GM19468 (cell line): ENCODE measurements around the gene TAAR6.
"Not testable (repeated sequence)": the region's sequence is repeated elsewhere in the genome, so short reads cannot be mapped to it uniquely, and the experiment has no call there.

Experiments used
- ATAC-seq: cut with Tn5 transposase; IDR thresholded peaks from one replicate; pipeline ENCODE4 v1.9.1; 2021; ENCODE audit warnings: mild to moderate bottlenecking, moderate library complexity, moderate number of reproducible peaks; ENCODE audit not compliant: unreplicated experiment; ENCODE audit errors: extremely low read depth

The TAAR6 gene

GRCh38 chr6:132570221-132570777, at the start of gene TAAR6:
Gene TAAR6 (plus strand): TSS chr6:132570322. CDS start chr6:132570322, 0 bp downstream.
- no peak for ATAC-seq

GRCh38 chr6:132520953-132521352, 49.2 kb upstream of the TAAR6 start:
- no peak for ATAC-seq

GRCh38 chr6:132524646-132525045, 45.5 kb upstream of the TAAR6 start:
- ATAC-seq = no peak

- ATAC-seq = no peak
These were observed 44.3 kb upstream of the TAAR6 start for GRCh38 chr6:132525866-132526265.

GRCh38 chr6:132526461-132526860, 43.7 kb upstream of the TAAR6 start:
- ATAC-seq = no peak

GRCh38 chr6:132527791-132528190, 42.3 kb upstream of the TAAR6 start:
- ATAC-seq = no peak

- ATAC-seq = no peak
These were observed 39.7 kb upstream of the TAAR6 start for GRCh38 chr6:132530293-132530974.

- not testable (repeated sequence) for ATAC-seq
These were observed 35.6 kb upstream of the TAAR6 start for GRCh38 chr6:132534546-132534945.

GRCh38 chr6:132537145-132537544, 33.0 kb upstream of the TAAR6 start:
- ATAC-seq = no peak

- ATAC-seq = no peak
These were observed 32.1 kb upstream of the TAAR6 start, which contains the start of gene TAAR9 for GRCh38 chr6:132537977-132538376. Gene TAAR9 (plus strand): TSS chr6:132538277. CDS start chr6:132538290, 13 bp downstream.

- ATAC-seq = no peak
These were observed 25.3 kb upstream of the TAAR6 start for GRCh38 chr6:132544826-132545225.

- ATAC-seq = no peak
These were observed 21.2 kb upstream of the TAAR6 start for GRCh38 chr6:132548746-132549463.

- ATAC-seq = no peak
These were observed 18.9 kb upstream of the TAAR6 start for GRCh38 chr6:132551214-132551613.

GRCh38 chr6:132552372-132552771, 17.8 kb upstream of the TAAR6 start, which contains the start of gene TAAR8:
Gene TAAR8 (plus strand): TSS chr6:132552672. CDS start chr6:132552693, 21 bp downstream.
- no peak for ATAC-seq

- ATAC-seq = not testable (repeated sequence)
These were observed 10.0 kb upstream of the TAAR6 start for GRCh38 chr6:132560087-132560486.

- no peak for ATAC-seq
These were observed 3.7 kb upstream of the TAAR6 start for GRCh38 chr6:132566404-132566803.

- ATAC-seq = no peak
These were observed 2.6 kb upstream of the TAAR6 start for GRCh38 chr6:132567566-132567965.

GRCh38 chr6:132568611-132569010, 1.5 kb upstream of the TAAR6 start:
- ATAC-seq = no peak

- no peak for ATAC-seq
These were observed 952 bp upstream of the TAAR6 start for GRCh38 chr6:132569170-132569569.

- no peak for ATAC-seq
These were observed 1.7 kb downstream of the TAAR6 start for GRCh38 chr6:132571774-132572173.

- no peak for ATAC-seq
These were observed 14.6 kb downstream of the TAAR6 start for GRCh38 chr6:132584698-132585097.
